Endothelial cell (in vitro differentiated cells): Measurements from ENCODE around the gene C2. TPM values are rescaled to one million over a fixed set of nuclear protein-coding genes. Genes with fewer than 3 reads are reported as not detected.

Experiments
- DNase-seq: peaks from one replicate; pipeline ENCODE4 v3.0.0; 2021; ENCODE audit warnings: low spot score
- H3K27ac Mint-ChIP-seq: one replicate; pipeline ENCODE4 v1.8.0; 2021; ENCODE audit warnings: mixed read lengths, inconsistent platforms; ENCODE audit not compliant: unreplicated experiment
- H3K27me3 Mint-ChIP-seq: one replicate; pipeline ENCODE4 v1.8.0; 2021; ENCODE audit warnings: mild to moderate bottlenecking, moderate library complexity, mixed read lengths, inconsistent platforms; ENCODE audit not compliant: unreplicated experiment
- H3K36me3 Mint-ChIP-seq: one replicate; pipeline ENCODE4 v1.8.0; 2021; ENCODE audit warnings: mild to moderate bottlenecking, low read depth, mixed read lengths, inconsistent platforms; ENCODE audit not compliant: unreplicated experiment
- H3K4me1 Mint-ChIP-seq: one replicate; pipeline ENCODE4 v1.8.0; 2021; ENCODE audit warnings: mild to moderate bottlenecking, mixed read lengths, inconsistent platforms; ENCODE audit not compliant: unreplicated experiment
- H3K4me3 Mint-ChIP-seq: one replicate; pipeline ENCODE4 v1.8.0; 2021; ENCODE audit warnings: mild to moderate bottlenecking, mixed read lengths, inconsistent platforms; ENCODE audit not compliant: unreplicated experiment
- H3K9me3 Mint-ChIP-seq: one replicate; pipeline ENCODE4 v1.8.0; 2021; ENCODE audit warnings: mixed read lengths, inconsistent platforms; ENCODE audit not compliant: unreplicated experiment
- total RNA-seq: library from RNA; stranded (reverse); fragmentation: NEBNext Ultra II Directional; extraction: Animal tissue kit (Norgen Biotek cat#: 25700); gene quantifications from one replicate; pipeline ENCODE4 v1.2.1, GENCODE V29; 2021; ENCODE audit not compliant: unreplicated experiment
- TF ChIP-seq, protein P1 (sequence below): fragments of 200-600 bp; sonication (generic); IDR thresholded peaks from one replicate; pipeline ENCODE4 v1.5.0; 2021; ENCODE audit warnings: antibody characterized with exemption; ENCODE audit not compliant: unreplicated experiment

The C2 gene
- total RNA-seq, 1 donor from 2014 or later, result 0.82 TPM

- DNase-seq, result no peak
- peaks cover 10% of the 10 kb centered on the region for H3K36me3 Mint-ChIP-seq
- TF ChIP-seq, protein P1, sequence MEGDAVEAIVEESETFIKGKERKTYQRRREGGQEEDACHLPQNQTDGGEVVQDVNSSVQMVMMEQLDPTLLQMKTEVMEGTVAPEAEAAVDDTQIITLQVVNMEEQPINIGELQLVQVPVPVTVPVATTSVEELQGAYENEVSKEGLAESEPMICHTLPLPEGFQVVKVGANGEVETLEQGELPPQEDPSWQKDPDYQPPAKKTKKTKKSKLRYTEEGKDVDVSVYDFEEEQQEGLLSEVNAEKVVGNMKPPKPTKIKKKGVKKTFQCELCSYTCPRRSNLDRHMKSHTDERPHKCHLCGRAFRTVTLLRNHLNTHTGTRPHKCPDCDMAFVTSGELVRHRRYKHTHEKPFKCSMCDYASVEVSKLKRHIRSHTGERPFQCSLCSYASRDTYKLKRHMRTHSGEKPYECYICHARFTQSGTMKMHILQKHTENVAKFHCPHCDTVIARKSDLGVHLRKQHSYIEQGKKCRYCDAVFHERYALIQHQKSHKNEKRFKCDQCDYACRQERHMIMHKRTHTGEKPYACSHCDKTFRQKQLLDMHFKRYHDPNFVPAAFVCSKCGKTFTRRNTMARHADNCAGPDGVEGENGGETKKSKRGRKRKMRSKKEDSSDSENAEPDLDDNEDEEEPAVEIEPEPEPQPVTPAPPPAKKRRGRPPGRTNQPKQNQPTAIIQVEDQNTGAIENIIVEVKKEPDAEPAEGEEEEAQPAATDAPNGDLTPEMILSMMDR, result no peak
- H3K27me3 Mint-ChIP-seq, result peaks cover 20% of the 10 kb centered on the region
- peak overlapping the region; percentile 2 for H3K27ac Mint-ChIP-seq
- peak overlapping the region; percentile 26 for H3K4me3 Mint-ChIP-seq
- H3K9me3 Mint-ChIP-seq, result no peaks in the 10 kb centered on the region
- H3K4me1 Mint-ChIP-seq, result peaks cover 2% of the 10 kb centered on the region
These were observed 20.3 kb downstream of the C2 start for GRCh38 chr6:31947864-31948263.

- peak overlapping the region; percentile 26 for H3K27ac Mint-ChIP-seq
These were observed 20.8 kb downstream of the C2 start for GRCh38 chr6:31948306-31948705.

GRCh38 chr6:31948753-31949413 is 21.4 kb downstream of the C2 start:
- no peak for DNase-seq
- H3K9me3 Mint-ChIP-seq, result no peaks in the 10 kb centered on the region
- H3K27me3 Mint-ChIP-seq, result peaks cover 23% of the 10 kb centered on the region
- TF ChIP-seq, protein P1, result no peak
- H3K4me1 Mint-ChIP-seq, result peaks cover 2% of the 10 kb centered on the region
- H3K36me3 Mint-ChIP-seq, result peaks cover 20% of the 10 kb centered on the region
- H3K27ac Mint-ChIP-seq, result peak overlapping the region; percentile 48
- H3K4me3 Mint-ChIP-seq, result peak overlapping the region; percentile 56

More at GRCh38 chr6:31948306-31948705, 20.8 kb downstream of the C2 start:
- H3K27me3 Mint-ChIP-seq, result peaks cover 20% of the 10 kb centered on the region
- H3K4me3 Mint-ChIP-seq, result peak overlapping the region; percentile 73
- H3K4me1 Mint-ChIP-seq, result peaks cover 2% of the 10 kb centered on the region
- H3K36me3 Mint-ChIP-seq, result peaks cover 14% of the 10 kb centered on the region
- DNase-seq, result no peak
- TF ChIP-seq, protein P1, result no peak
- no peaks in the 10 kb centered on the region for H3K9me3 Mint-ChIP-seq

GRCh38 chr6:31949926-31950548 is 22.5 kb downstream of the C2 start:
- no peak overlapping the region for H3K27ac Mint-ChIP-seq
- H3K36me3 Mint-ChIP-seq, result peaks cover 30% of the 10 kb centered on the region
- TF ChIP-seq, protein P1, result no peak

More at GRCh38 chr6:31949926-31950548, 22.5 kb downstream of the C2 start:
- Mint-ChIP-seq H3K4me1 (peaks cover 2% of the 10 kb centered on the region), H3K27me3 (peaks cover 19% of the 10 kb centered on the region), H3K4me3 (peak overlapping the region; percentile 60), H3K9me3 (no peaks in the 10 kb centered on the region)
- DNase-seq, result no peak
